Gastroesophageal sphincter (tissue), 3 donors: ENCODE data around the gene PGR.

Experiments
- CTCF ChIP-seq, 4 experiments: fragments of 200-600 bp in 2 of 4; fragments of 450-650 bp in 2 of 4; sonication (generic) in 1 of 4; IDR thresholded peaks; one replicate each; pipeline ENCODE4 v1.5.1; 2017 to 2019; ENCODE audit warnings: antibody characterized with exemption in 4 of 4, mild to moderate bottlenecking in 2 of 4, moderate library complexity in 2 of 4
- EP300 ChIP-seq: sonication (generic); formaldehyde crosslinking; IDR thresholded peaks from one replicate; pipeline ENCODE4 v1.6.1; 2017; ENCODE audit warnings: antibody characterized with exemption, mild to moderate bottlenecking
- POLR2AphosphoS5 ChIP-seq: sonication (generic); formaldehyde crosslinking; IDR thresholded peaks from one replicate; pipeline ENCODE4 v1.6.1; 2017; ENCODE audit warnings: antibody characterized with exemption

- TF ChIP-seq CTCF (IDR thresholded peaks at IDR 0.05) (no peak), EP300 (no peak), POLR2AphosphoS5 (no peak)
These were observed 119.9 kb downstream of the PGR start for GRCh38 chr11:101009690-101010055.
